Neural crest cell (in vitro differentiated cells): ENCODE results near the gene MRPL53. TPM values are rescaled to one million over a fixed set of nuclear protein-coding genes. Genes with fewer than 3 reads are reported as not detected.

Experiments
- DNase-seq: peaks from one replicate; pipeline ENCODE4 v3.0.0; 2021; ENCODE audit warnings: low read depth, mixed read lengths, low spot score
- H3K27ac Mint-ChIP-seq: one replicate; pipeline ENCODE4 v1.8.0; 2021; ENCODE audit warnings: mild to moderate bottlenecking, mixed read lengths; ENCODE audit not compliant: unreplicated experiment
- H3K27me3 Mint-ChIP-seq: 2 replicates; pipeline ENCODE4 v1.8.0; 2021; ENCODE audit warnings: low read depth, mild to moderate bottlenecking, mixed read lengths
- H3K36me3 Mint-ChIP-seq: 2 replicates; pipeline ENCODE4 v1.8.0; 2021; ENCODE audit warnings: low read depth, mild to moderate bottlenecking, mixed read lengths
- H3K4me1 Mint-ChIP-seq: 2 replicates; pipeline ENCODE4 v1.8.0; 2021; ENCODE audit warnings: mixed read lengths
- H3K4me3 Mint-ChIP-seq: one replicate; pipeline ENCODE4 v1.8.0; 2021; ENCODE audit warnings: mild to moderate bottlenecking, mixed read lengths
- H3K9me3 Mint-ChIP-seq: 2 replicates; pipeline ENCODE4 v1.8.0; 2021; ENCODE audit warnings: mixed read lengths
- total RNA-seq: library from RNA; stranded (reverse); gene quantifications from 2 replicates; pipeline ENCODE4 v1.2.1, GENCODE V29; 2021
- TF ChIP-seq, protein P1 (sequence below): fragments of 200-600 bp; sonication (generic); conservative IDR thresholded peaks from 2 replicates; pipeline ENCODE4 v1.5.0; 2021; ENCODE audit warnings: antibody characterized with exemption, mild to moderate bottlenecking

Gene MRPL53
- total RNA-seq, 1 donor from 2014 or later = 72.4 TPM

DNA sequence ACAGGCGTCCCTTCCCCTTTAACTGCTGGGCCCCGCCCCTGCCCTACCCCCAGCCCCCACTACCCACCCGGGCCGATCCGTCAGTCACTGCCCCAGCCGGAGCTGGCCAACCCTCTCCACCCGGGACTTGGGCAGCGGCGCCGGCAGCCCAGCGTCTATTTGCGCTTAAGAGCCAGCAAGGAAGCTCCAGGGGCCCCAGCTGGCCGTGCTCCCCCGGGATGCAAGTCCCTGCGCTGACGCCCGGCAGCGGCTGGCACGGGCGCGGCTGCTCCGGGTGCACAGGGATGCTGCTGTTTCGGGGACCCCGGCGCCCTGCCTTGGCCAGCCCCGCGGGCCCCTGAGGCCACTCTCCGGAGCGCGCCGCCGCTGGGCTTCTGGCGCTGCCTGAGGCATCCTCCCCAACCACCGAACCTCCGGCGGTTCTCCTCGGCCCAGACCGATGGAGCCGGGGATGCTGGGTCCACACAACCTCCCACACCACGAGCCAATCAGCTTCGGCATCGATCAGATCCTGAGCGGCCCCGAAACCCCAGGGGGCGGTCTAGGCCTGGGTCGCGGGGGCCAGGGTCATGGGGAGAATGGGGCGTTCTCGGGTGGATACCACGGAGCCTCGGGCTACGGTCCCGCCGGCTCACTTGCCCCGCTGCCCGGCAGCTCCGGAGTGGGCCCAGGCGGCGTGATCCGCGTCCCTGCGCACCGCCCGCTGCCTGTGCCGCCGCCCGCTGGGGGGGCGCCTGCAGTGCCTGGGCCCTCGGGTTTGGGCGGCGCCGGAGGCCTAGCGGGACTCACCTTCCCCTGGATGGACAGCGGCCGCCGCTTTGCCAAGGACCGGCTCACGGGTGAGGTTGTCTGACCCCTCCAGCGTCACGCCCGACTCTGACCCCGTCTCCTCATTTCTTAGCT is 42.1 kb upstream of the MRPL53 start, which contains the start of gene TLX2:
TSS of gene TLX2 (plus strand) at position 83 of the 903 bp plus-strand sequence. CDS start at position 440, 357 bp downstream.
- peak within 1 kb of the TSS; percentile 27 for H3K4me3 Mint-ChIP-seq
- no peak for DNase-seq

DNA sequence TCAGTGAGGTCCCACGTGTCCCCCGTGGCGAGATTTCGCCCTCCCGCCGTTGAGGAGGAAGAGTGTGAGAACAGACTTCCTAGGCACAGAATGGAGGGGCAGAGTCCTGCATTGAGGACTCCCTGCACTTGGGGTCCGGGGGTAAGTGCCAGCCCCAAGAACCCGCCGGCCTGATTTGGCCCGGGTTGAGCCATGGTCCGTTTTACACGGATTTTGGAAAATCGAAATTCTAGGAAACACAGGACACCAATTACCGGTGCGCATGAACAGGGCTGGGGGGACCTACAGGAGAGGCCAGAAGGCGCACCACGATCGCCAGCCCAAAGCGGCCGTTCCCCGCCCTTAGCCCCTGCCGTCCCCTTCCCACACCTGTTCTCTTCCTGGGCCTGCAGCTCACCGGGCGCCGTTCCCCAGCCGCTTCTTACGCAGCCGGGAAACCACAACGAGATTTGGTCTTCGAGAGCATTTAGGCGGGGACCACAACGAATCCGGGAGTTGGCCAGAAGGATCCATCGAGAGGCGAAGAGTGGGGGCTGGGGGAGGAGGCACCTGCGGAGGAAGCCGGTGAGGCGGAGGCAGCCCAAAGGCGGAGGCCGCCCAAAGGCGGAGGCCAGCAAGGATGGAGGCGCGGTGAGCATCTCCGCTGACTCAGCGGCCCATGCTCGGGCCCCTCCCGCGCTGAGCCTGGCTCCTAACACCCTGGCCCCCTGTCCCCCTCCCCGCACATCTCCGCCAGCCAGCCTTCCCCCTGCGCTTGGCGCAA is 41.3 kb upstream of the MRPL53 start:
- H3K4me1 Mint-ChIP-seq = peaks cover 4% of the 10 kb centered on the region
- H3K4me3 Mint-ChIP-seq = peak overlapping the region; percentile 27
- TF ChIP-seq, protein P1, sequence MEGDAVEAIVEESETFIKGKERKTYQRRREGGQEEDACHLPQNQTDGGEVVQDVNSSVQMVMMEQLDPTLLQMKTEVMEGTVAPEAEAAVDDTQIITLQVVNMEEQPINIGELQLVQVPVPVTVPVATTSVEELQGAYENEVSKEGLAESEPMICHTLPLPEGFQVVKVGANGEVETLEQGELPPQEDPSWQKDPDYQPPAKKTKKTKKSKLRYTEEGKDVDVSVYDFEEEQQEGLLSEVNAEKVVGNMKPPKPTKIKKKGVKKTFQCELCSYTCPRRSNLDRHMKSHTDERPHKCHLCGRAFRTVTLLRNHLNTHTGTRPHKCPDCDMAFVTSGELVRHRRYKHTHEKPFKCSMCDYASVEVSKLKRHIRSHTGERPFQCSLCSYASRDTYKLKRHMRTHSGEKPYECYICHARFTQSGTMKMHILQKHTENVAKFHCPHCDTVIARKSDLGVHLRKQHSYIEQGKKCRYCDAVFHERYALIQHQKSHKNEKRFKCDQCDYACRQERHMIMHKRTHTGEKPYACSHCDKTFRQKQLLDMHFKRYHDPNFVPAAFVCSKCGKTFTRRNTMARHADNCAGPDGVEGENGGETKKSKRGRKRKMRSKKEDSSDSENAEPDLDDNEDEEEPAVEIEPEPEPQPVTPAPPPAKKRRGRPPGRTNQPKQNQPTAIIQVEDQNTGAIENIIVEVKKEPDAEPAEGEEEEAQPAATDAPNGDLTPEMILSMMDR = no peak
- no peak for DNase-seq
- H3K27me3 Mint-ChIP-seq = peaks cover 95% of the 10 kb centered on the region
- H3K9me3 Mint-ChIP-seq = no peaks in the 10 kb centered on the region
- no peak overlapping the region for H3K27ac Mint-ChIP-seq
- H3K36me3 Mint-ChIP-seq = peaks cover 6% of the 10 kb centered on the region

More for the DNA sequence above, 42.1 kb upstream of the MRPL53 start, which contains the start of gene TLX2:
- TF ChIP-seq, protein P1 = no peak
- Mint-ChIP-seq H3K4me1 (peaks cover 3% of the 10 kb centered on the region), H3K9me3 (no peaks in the 10 kb centered on the region), H3K36me3 (peaks cover 6% of the 10 kb centered on the region), H3K27me3 (peaks cover 95% of the 10 kb centered on the region), H3K27ac (no peak within 1 kb of the TSS)

DNA sequence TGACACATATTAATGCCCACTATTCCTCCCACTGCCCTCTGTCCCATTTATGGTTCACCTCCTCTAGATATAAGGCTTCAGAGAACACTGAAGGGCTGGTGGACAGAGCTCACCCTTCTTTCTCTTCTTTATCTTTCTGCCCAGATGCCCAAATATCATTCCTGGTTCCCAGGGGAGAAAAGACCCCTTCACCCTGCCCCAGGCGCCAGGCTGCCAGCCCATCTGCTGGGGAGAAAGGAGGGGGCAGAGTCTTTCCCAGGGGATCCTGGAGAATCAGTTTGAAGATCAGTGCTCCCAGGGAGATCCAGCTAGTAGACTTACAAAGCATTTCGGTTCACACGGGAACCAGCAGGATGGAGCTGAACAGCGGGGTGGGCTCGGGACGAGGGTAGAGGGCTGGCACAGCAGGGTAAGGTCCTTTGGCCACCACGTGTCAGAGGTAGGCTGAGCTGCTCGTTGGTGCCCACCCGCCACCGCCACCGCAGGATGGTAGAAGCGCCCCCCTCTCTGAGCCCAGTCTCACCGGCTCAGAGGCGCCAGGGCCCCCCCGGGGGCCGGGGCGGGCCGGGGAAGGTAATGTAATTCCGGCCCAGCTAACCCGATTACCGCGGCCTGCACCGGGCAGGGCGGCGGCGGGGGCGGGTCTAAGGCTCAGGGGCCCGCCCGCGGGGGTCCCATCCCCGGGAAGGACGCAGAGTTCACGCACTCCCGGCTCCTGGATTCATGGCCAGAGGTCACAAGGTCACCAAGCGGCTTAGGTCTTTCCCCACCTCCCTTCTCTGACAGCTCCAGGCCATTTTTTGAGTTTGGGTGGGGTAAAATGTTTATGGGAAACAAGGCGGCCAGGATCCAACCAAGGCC is 40.5 kb upstream of the MRPL53 start:
- H3K27ac Mint-ChIP-seq = no peak overlapping the region
- H3K36me3 Mint-ChIP-seq = peaks cover 9% of the 10 kb centered on the region
- peak overlapping the region; percentile 35 for H3K4me3 Mint-ChIP-seq

DNA sequence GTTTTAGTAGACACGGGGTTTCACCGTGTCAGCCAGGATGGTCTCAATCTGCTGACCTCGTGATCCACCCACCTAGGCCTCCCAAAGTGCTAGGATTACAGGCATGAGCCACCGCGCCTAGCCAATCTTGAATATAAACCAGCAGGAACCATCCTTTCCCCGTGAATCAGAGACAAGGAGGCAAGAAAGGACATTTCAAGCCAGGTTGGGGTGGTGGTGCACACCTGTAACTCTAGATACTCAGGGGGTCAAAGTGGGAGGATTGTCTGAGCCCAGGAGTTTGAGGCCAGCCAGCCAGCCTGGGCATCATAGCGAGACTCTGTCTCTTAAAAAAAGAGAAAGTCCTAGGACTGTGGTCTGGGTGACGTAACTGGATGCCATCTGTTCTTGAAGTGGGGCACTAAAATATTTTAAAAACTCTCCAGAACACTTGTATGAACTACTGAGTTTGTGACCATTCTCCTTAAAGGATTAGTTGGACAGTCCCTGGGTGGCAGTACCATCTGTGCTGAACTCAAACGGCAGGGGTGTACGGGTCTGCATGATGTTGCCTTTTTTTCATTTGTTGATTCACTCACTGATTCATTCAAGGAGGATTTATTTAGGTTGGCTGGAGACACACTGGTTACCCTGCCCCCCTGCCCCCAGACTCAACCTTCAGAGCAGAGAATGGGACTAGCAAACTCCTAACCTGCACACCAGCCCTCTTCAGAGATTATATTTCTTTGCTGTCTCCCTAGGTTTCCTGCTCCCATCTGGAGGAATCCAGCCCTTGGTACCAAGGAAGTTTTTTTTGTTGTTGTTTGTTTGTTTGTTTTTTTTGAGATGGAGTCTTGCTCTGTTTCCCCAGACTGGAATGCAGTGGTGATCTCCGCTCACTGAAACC is 38.9 kb upstream of the MRPL53 start:
- Mint-ChIP-seq H3K27ac (no peak overlapping the region), H3K4me3 (peak overlapping the region; percentile 41)

More for the DNA sequence above, 40.5 kb upstream of the MRPL53 start:
- TF ChIP-seq, protein P1 = no peak
- DNase-seq = no peak
- H3K9me3 Mint-ChIP-seq = peaks cover 3% of the 10 kb centered on the region
- H3K27me3 Mint-ChIP-seq = peaks cover 95% of the 10 kb centered on the region
- peaks cover 12% of the 10 kb centered on the region for H3K4me1 Mint-ChIP-seq

More for the DNA sequence above, 38.9 kb upstream of the MRPL53 start:
- Mint-ChIP-seq H3K9me3 (peaks cover 3% of the 10 kb centered on the region), H3K4me1 (peaks cover 26% of the 10 kb centered on the region), H3K27me3 (peaks cover 92% of the 10 kb centered on the region), H3K36me3 (peaks cover 8% of the 10 kb centered on the region)
- no peak for DNase-seq
- TF ChIP-seq, protein P1 = no peak
